DND-41 (cell line): Measurements from ENCODE around the gene LCMT2.

Experiments used
- CTCF ChIP-seq: IDR thresholded peaks from 2 replicates; pipeline ENCODE4 v1.5.1; 2012; ENCODE audit warnings: borderline replicate concordance, low read length, moderate library complexity, mild to moderate bottlenecking; ENCODE audit not compliant: poor library complexity, severe bottlenecking; ENCODE audit errors: extremely low read depth
- EZH2 ChIP-seq: IDR thresholded peaks from 3 replicates; pipeline ENCODE4 v1.6.1; 2012; ENCODE audit warnings: borderline replicate concordance, low read depth, mild to moderate bottlenecking, moderate library complexity, low read length, inconsistent platforms; ENCODE audit not compliant: severe bottlenecking

- peak; percentile 1 for TF ChIP-seq CTCF
- TF ChIP-seq EZH2: no peak
Measured at GRCh38 chr15:43329960-43330779, at the start of gene LCMT2.
